Hepatocyte (in vitro differentiated cells): ENCODE results near the gene PHF19. TPM values are rescaled to one million over a fixed set of nuclear protein-coding genes. Genes with fewer than 3 reads are reported as not detected.

Experiments used
- DNase-seq: peaks from one replicate; pipeline ENCODE4 v3.0.0-alpha.2; 2016; ENCODE audit warnings: low spot score
- H2AFZ ChIP-seq: fragments of 200-600 bp; sonication (generic); 2 replicates; pipeline ENCODE4 v1.6.0; 2016; ENCODE audit warnings: antibody characterized with exemption, mild to moderate bottlenecking
- H3K27ac ChIP-seq: fragments of 200-600 bp; sonication (generic); 2 replicates; pipeline ENCODE4 v1.5.1; 2016; ENCODE audit warnings: mild to moderate bottlenecking
- H3K27me3 ChIP-seq: fragments of 200-600 bp; sonication (generic); 2 replicates; pipeline ENCODE4 v1.6.1; 2016
- H3K36me3 ChIP-seq: fragments of 200-600 bp; sonication (generic); replicated peaks from 2 replicates; pipeline ENCODE4 v1.5.1; 2016; ENCODE audit warnings: low read depth; ENCODE audit not compliant: insufficient read depth
- H3K4me1 ChIP-seq: fragments of 200-600 bp; sonication (generic); 2 replicates; pipeline ENCODE4 v1.5.1; 2016; ENCODE audit warnings: mild to moderate bottlenecking, moderate library complexity; ENCODE audit not compliant: insufficient read depth
- H3K4me2 ChIP-seq: fragments of 200-600 bp; sonication (generic); 2 replicates; pipeline ENCODE4 v1.6.0; 2016
- H3K4me3 ChIP-seq: fragments of 200-600 bp; sonication (generic); 2 replicates; pipeline ENCODE4 v1.5.1; 2016; ENCODE audit warnings: mild to moderate bottlenecking
- H3K79me2 ChIP-seq: fragments of 200-600 bp; sonication (generic); 2 replicates; pipeline ENCODE4 v1.6.0; 2017; ENCODE audit warnings: mild to moderate bottlenecking
- H3K9me2 ChIP-seq: fragments of 200-600 bp; sonication (generic); replicated peaks from 2 replicates; pipeline ENCODE4 v1.6.0; 2017; ENCODE audit warnings: mild to moderate bottlenecking; ENCODE audit not compliant: insufficient read depth
- H3K9me3 ChIP-seq: fragments of 200-600 bp; sonication (generic); 2 replicates; pipeline ENCODE4 v1.5.1; 2016; ENCODE audit warnings: low read depth, mild to moderate bottlenecking
- H4K20me1 ChIP-seq: fragments of 200-600 bp; sonication (generic); 2 replicates; pipeline ENCODE4 v1.6.0; 2016; ENCODE audit warnings: mild to moderate bottlenecking; ENCODE audit not compliant: insufficient read depth, poor library complexity, severe bottlenecking
- CTCF ChIP-seq: fragments of 200-600 bp; sonication (generic); IDR thresholded peaks from 2 replicates; pipeline ENCODE4 v1.5.1; 2016; ENCODE audit warnings: antibody characterized with exemption, mild to moderate bottlenecking; ENCODE audit not compliant: poor library complexity
- EZH2 ChIP-seq: fragments of 200-600 bp; sonication (generic); IDR thresholded peaks from 2 replicates; pipeline ENCODE4 v1.6.1; 2016; ENCODE audit warnings: antibody characterized with exemption, mild to moderate bottlenecking, borderline replicate concordance
- EZH2phosphoT487 ChIP-seq: fragments of 200-600 bp; sonication (generic); IDR thresholded peaks from one replicate; pipeline ENCODE4 v1.6.1; 2018; ENCODE audit warnings: antibody characterized with exemption, mild to moderate bottlenecking, low read depth, moderate library complexity; ENCODE audit not compliant: unreplicated experiment, severe bottlenecking
- WGBS: methylation state at CpG from one replicate; pipeline ENCODE4 v1.1.6; 2016; ENCODE audit warnings: low lambda C conversion rate; ENCODE audit errors: missing lambda C conversion rate; 5-methylcytosine and 5-hydroxymethylcytosine counted together
- polyA plus RNA-seq: library from polyadenylated mRNA; unstranded; fragments of >200 nt; fragmentation: Nextera tagmentation; extraction: Ambion mirVana; gene quantifications from 2 replicates; pipeline ENCODE4 v1.2.1, GENCODE V29; 2016
- total RNA-seq: library from RNA; depleted of rRNA; stranded (reverse); fragments of >200 nt; gene quantifications from 2 replicates; pipeline ENCODE4 v1.2.3, GENCODE V29; 2014

Gene PHF19
- total and polyA plus RNA-seq, 2 experiments from 2014 or later: 30.9 to 34.8 TPM

- Histone ChIP-seq H3K4me3 (no peak overlapping the region), H3K9me3 (no peaks in the 10 kb centered on the region), H3K36me3 (no peaks in the 10 kb centered on the region), H3K79me2 (no peaks in the 10 kb centered on the region), H3K27ac (no peak overlapping the region), H2AFZ (no peak overlapping the region), H3K4me2 (no peak overlapping the region), H3K9me2 (no peaks in the 10 kb centered on the region), H3K4me1 (no peaks in the 10 kb centered on the region), H4K20me1 (no peaks in the 10 kb centered on the region), H3K27me3 (no peaks in the 10 kb centered on the region)
- WGBS: 87% methylated on average over 12 of the region's 12 CpGs
- TF ChIP-seq EZH2 (no peak), CTCF (no peak), EZH2phosphoT487 (no peak)
- DNase-seq: no peak
These were observed 25.0 kb upstream of the PHF19 start for GRCh38 chr9:120901755-120902568.

- H3K9me2 ChIP-seq: no peaks in the 10 kb centered on the region
- TF ChIP-seq EZH2: no peak
- no peak for TF ChIP-seq EZH2phosphoT487
- TF ChIP-seq CTCF: no peak
- no peaks in the 10 kb centered on the region for H4K20me1 ChIP-seq
- H3K9me3 ChIP-seq: no peaks in the 10 kb centered on the region
- WGBS: 93% methylated on average over 3 of the region's 3 CpGs
- H3K4me1 ChIP-seq: no peaks in the 10 kb centered on the region
- H3K27me3 ChIP-seq: no peaks in the 10 kb centered on the region
- no peaks in the 10 kb centered on the region for H3K36me3 ChIP-seq
- H3K27ac ChIP-seq: no peak overlapping the region
- no peak for DNase-seq
- H3K4me2 ChIP-seq: no peak overlapping the region
- no peak overlapping the region for H2AFZ ChIP-seq
- no peak overlapping the region for H3K4me3 ChIP-seq
- H3K79me2 ChIP-seq: no peaks in the 10 kb centered on the region
These were observed 23.8 kb upstream of the PHF19 start for GRCh38 chr9:120900824-120901223.

- peaks cover 4% of the 10 kb centered on the region for H3K4me1 ChIP-seq
- no peak for TF ChIP-seq CTCF
- H3K27ac ChIP-seq: no peak overlapping the region
- no peaks in the 10 kb centered on the region for H3K9me2 ChIP-seq
- WGBS: 89% methylated on average over 6 of the region's 6 CpGs
- H3K36me3 ChIP-seq: no peaks in the 10 kb centered on the region
- H2AFZ ChIP-seq: no peak overlapping the region
- H3K27me3 ChIP-seq: peaks cover 6% of the 10 kb centered on the region
- no peak for DNase-seq
- no peaks in the 10 kb centered on the region for H4K20me1 ChIP-seq
- H3K4me2 ChIP-seq: no peak overlapping the region
- H3K4me3 ChIP-seq: no peak overlapping the region
- H3K79me2 ChIP-seq: no peaks in the 10 kb centered on the region
- H3K9me3 ChIP-seq: no peaks in the 10 kb centered on the region
These were observed 22.6 kb upstream of the PHF19 start for GRCh38 chr9:120899490-120900068.
